Effector memory CD8-positive, alpha-beta T cell (primary cell): ENCODE results near the gene FAHD2A.
"Not testable (repeated sequence)": the region's sequence is repeated elsewhere in the genome, so short reads cannot be mapped to it uniquely, and the experiment has no call there.

Source experiments
- ATAC-seq: fragments of 150-1000 bp; cut with Tn5 transposase; replicated peaks from 2 replicates; pipeline ENCODE4 v1.10.0; 2021; ENCODE audit warnings: mild to moderate bottlenecking, moderate library complexity
- DNase-seq, 3 experiments: peaks; one replicate each; pipeline ENCODE4 v3.0.0; 2021
- H3K27ac Mint-ChIP-seq, 2 donors: one replicate each; pipeline ENCODE4 v1.8.0; 2022; ENCODE audit warnings: mild to moderate bottlenecking in 2 of 2, mixed read lengths in 2 of 2, moderate library complexity in 2 of 2
- H3K27me3 Mint-ChIP-seq, 2 donors: one replicate each; pipeline ENCODE4 v1.8.0; 2022; ENCODE audit warnings: mixed read lengths in 2 of 2
- H3K36me3 Mint-ChIP-seq: one replicate; pipeline ENCODE4 v1.8.0; 2022; ENCODE audit warnings: mild to moderate bottlenecking, moderate library complexity, mixed read lengths; ENCODE audit not compliant: insufficient read depth
- H3K4me1 Mint-ChIP-seq, 2 donors: one replicate each; pipeline ENCODE4 v1.8.0; 2022; ENCODE audit warnings: low read depth in 2 of 2, mixed read lengths in 2 of 2
- H3K4me3 Mint-ChIP-seq, 2 donors: one replicate each; pipeline ENCODE4 v1.8.0; 2022; ENCODE audit warnings: mild to moderate bottlenecking in 2 of 2, mixed read lengths in 2 of 2, moderate library complexity in 2 of 2
- H3K9me3 Mint-ChIP-seq, 2 donors: one replicate each; pipeline ENCODE4 v1.8.0; 2022; ENCODE audit warnings: mixed read lengths in 2 of 2

The FAHD2A gene

DNA sequence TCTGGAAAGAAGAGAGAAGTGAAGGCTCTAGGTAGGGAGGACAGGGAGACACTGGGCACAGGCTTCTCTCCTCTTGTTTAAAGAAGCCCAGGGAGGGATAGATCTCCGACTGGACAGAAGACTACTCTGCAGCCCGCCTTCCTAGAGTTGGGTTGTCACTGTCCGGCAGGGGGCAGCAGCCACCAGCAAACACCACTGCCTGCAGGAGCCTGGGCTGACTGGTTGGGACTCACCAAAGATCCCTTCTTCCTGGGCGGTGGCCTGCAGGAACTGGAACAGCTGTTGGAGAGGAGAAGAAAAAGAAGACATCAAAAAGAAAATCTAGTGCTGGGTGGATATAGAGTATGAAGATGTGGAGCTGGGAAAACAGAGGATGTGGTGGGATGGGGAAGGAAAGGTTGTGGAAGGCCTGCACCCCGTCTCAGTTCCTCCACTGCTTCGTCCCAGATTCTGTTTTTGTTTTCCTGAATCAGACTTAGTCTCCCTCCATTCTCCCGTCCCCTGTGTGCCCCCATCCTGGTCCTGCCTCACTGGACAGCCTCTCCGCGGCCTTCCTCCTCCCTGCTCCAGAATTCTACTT, 11.6 kb downstream of the FAHD2A start:
- H3K9me3 Mint-ChIP-seq, H3K27ac Mint-ChIP-seq, H3K4me3 Mint-ChIP-seq, H3K36me3 Mint-ChIP-seq, H3K4me1 Mint-ChIP-seq, H3K27me3 Mint-ChIP-seq: not testable (repeated sequence)
- ATAC-seq: peak; percentile 43
- DNase-seq: peak in 2 of 3 experiments; percentile 12 to 42

GRCh38 chr2:95415138-95415537, 12.6 kb downstream of the FAHD2A start:
- not testable (repeated sequence) for DNase-seq, H3K4me3 Mint-ChIP-seq, H3K36me3 Mint-ChIP-seq, H3K27me3 Mint-ChIP-seq, ATAC-seq, H3K9me3 Mint-ChIP-seq, H3K27ac Mint-ChIP-seq, H3K4me1 Mint-ChIP-seq

DNA sequence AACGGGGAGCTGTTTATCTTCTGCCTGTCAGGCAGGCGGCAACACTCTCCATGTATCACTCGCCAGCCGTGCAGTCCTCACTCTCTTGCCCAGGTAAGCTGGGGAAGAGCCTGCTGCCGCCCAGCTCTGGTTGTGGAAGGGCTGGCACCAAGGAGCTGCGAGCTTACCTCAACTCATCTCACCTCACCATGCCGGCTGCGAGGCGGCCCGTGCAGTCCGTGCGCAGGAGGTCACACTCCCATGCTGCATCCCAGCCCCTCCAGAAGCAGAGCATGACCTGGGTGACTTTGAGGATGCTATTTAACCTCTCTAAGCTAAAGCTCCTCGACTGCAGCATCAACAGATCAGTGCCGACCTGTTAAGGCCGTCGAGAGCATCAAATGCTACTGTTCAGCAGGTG, 13.1 kb downstream of the FAHD2A start:
- not testable (repeated sequence) for H3K4me1 Mint-ChIP-seq, H3K27me3 Mint-ChIP-seq, H3K27ac Mint-ChIP-seq, ATAC-seq, H3K36me3 Mint-ChIP-seq, DNase-seq, H3K9me3 Mint-ChIP-seq, H3K4me3 Mint-ChIP-seq

GRCh38 chr2:95427196-95427867, 24.8 kb downstream of the FAHD2A start:
- not testable (repeated sequence) for H3K27ac Mint-ChIP-seq, H3K4me3 Mint-ChIP-seq, H3K9me3 Mint-ChIP-seq, H3K4me1 Mint-ChIP-seq, DNase-seq, H3K36me3 Mint-ChIP-seq, ATAC-seq
- H3K27me3 Mint-ChIP-seq: peaks cover 0 to 10% of the 10 kb centered on the region in 2 donors

- H3K9me3 Mint-ChIP-seq, DNase-seq, H3K4me3 Mint-ChIP-seq, H3K27ac Mint-ChIP-seq, H3K36me3 Mint-ChIP-seq, ATAC-seq, H3K4me1 Mint-ChIP-seq: not testable (repeated sequence)
- H3K27me3 Mint-ChIP-seq: peaks cover 0 to 18% of the 10 kb centered on the region in 2 donors
Measured at GRCh38 chr2:95429748-95430467, 27.4 kb downstream of the FAHD2A start.

DNA sequence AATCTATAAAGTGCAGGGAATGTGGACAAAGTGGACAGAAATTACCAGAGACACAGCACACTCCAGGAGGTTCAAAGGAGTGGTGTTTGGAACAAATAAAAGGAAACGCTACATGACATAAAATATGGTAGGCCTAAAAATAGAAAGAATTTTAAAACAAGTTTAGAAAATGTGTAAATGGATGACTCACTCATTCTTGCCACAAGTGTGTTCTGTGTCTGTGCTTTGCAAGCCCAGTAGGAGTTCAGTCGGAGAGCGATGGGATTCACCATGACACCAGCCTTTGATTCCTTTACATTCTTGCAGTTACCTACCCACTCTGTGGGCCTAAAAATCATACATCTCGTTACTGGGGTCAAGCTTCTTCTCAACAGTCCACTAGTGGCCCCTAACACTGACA, 30.9 kb downstream of the FAHD2A start:
- not testable (repeated sequence) for H3K4me3 Mint-ChIP-seq, H3K9me3 Mint-ChIP-seq, H3K4me1 Mint-ChIP-seq, H3K36me3 Mint-ChIP-seq, ATAC-seq, DNase-seq, H3K27ac Mint-ChIP-seq
- peaks cover 0 to 18% of the 10 kb centered on the region in 2 donors for H3K27me3 Mint-ChIP-seq

- H3K36me3 Mint-ChIP-seq, H3K4me3 Mint-ChIP-seq, DNase-seq, H3K9me3 Mint-ChIP-seq, ATAC-seq, H3K27ac Mint-ChIP-seq, H3K4me1 Mint-ChIP-seq: not testable (repeated sequence)
- peaks cover 0 to 18% of the 10 kb centered on the region in 2 donors for H3K27me3 Mint-ChIP-seq
Measured at GRCh38 chr2:95433973-95434372, 31.5 kb downstream of the FAHD2A start.

- H3K36me3 Mint-ChIP-seq, H3K4me1 Mint-ChIP-seq, DNase-seq, H3K4me3 Mint-ChIP-seq, H3K27ac Mint-ChIP-seq, H3K9me3 Mint-ChIP-seq, ATAC-seq: not testable (repeated sequence)
- H3K27me3 Mint-ChIP-seq: peaks cover 0 to 18% of the 10 kb centered on the region in 2 donors
Measured at GRCh38 chr2:95434507-95435076, 32.1 kb downstream of the FAHD2A start.

DNA sequence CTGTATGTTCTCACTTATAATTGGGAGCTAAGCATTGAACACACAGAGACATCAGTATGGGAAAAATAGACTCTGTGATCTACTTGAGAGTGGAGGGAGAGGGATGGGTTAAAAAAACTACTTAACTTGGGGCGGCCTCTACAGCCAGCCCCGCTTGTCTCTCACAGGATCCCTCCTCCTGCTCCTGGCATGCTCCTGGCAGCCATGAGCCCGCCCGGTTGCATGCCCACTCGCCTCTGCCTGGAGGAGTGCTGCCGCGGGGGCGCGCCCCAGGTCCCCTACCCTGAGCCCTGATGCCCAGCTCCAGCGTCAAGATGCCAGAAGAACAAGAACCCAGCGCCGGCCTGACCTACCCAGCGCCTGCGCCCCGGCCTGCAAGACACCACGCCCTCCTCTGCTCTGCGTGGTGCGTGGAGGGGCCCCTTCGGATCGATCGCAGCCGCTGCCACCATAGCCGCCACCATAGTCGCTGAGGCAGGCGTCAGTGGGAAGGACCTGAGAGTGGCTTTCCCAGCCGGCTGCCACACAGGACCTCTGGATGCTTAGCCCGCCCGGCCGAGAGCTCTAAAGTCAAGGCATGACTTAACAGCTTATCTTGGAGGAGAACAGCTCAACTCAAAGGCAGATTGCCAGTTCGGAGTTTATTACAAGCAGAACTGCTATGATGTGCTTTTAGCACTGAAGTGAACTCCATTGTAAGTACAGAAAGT, 32.8 kb downstream of the FAHD2A start:
- peaks cover 0 to 18% of the 10 kb centered on the region in 2 donors for H3K27me3 Mint-ChIP-seq
- ATAC-seq, H3K36me3 Mint-ChIP-seq, H3K9me3 Mint-ChIP-seq, DNase-seq, H3K4me1 Mint-ChIP-seq, H3K27ac Mint-ChIP-seq, H3K4me3 Mint-ChIP-seq: not testable (repeated sequence)

GRCh38 chr2:95435872-95436209, 33.3 kb downstream of the FAHD2A start:
- H3K36me3 Mint-ChIP-seq, H3K4me3 Mint-ChIP-seq: not testable (repeated sequence)

GRCh38 chr2:95442474-95443099, 40.1 kb downstream of the FAHD2A start:
- not testable (repeated sequence) for H3K36me3 Mint-ChIP-seq, DNase-seq, ATAC-seq, H3K4me1 Mint-ChIP-seq, H3K4me3 Mint-ChIP-seq, H3K9me3 Mint-ChIP-seq, H3K27ac Mint-ChIP-seq, H3K27me3 Mint-ChIP-seq

More at GRCh38 chr2:95435872-95436209, 33.3 kb downstream of the FAHD2A start:
- not testable (repeated sequence) for DNase-seq, H3K9me3 Mint-ChIP-seq, H3K4me1 Mint-ChIP-seq, ATAC-seq, H3K27ac Mint-ChIP-seq
- H3K27me3 Mint-ChIP-seq: peaks cover 0 to 18% of the 10 kb centered on the region in 2 donors

DNA sequence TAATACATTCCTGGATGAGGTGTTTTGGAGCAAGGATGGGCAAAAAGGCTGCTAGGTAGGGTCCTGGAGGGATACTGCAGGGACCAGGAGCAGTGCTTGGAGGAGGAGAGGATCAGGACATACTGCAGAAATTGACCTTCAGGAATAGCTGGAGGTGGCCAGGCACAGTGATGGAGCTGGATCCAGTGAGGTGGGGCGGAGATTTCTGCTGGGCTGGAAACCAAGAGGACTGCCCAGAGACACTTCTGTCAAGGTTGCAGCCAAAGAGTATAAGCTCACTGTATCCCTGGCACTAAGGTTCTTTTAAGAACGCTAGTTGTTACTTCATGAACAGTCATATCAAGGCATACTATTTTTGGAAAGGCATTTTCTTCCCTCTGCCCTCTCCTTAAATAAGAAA, 42.8 kb downstream of the FAHD2A start:
- H3K9me3 Mint-ChIP-seq, DNase-seq, H3K4me1 Mint-ChIP-seq, H3K27me3 Mint-ChIP-seq, ATAC-seq, H3K27ac Mint-ChIP-seq, H3K4me3 Mint-ChIP-seq, H3K36me3 Mint-ChIP-seq: not testable (repeated sequence)

DNA sequence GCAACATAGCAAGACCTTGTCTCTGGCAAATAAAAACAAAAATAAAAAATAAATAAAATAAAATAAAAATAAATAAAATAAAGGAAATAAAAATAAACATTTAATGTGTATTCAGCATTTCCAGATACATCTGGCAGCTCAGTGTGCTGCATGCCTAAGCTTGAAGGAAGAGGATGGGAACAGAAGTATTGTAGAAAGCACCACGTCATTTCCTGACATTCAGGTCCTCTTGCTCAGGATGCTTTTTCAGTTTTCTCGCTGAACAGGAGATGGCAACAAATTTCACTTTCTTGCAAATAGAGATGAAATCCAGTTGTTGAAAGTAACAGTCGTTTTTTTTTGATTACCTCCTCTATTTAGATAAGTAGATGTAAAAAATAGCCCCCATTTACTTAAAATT, 60.8 kb downstream of the FAHD2A start:
- H3K27me3 Mint-ChIP-seq, H3K27ac Mint-ChIP-seq, H3K4me3 Mint-ChIP-seq, H3K9me3 Mint-ChIP-seq, H3K4me1 Mint-ChIP-seq, ATAC-seq, H3K36me3 Mint-ChIP-seq, DNase-seq: not testable (repeated sequence)
